ENCODE data around the gene VEZF1.

DNA sequence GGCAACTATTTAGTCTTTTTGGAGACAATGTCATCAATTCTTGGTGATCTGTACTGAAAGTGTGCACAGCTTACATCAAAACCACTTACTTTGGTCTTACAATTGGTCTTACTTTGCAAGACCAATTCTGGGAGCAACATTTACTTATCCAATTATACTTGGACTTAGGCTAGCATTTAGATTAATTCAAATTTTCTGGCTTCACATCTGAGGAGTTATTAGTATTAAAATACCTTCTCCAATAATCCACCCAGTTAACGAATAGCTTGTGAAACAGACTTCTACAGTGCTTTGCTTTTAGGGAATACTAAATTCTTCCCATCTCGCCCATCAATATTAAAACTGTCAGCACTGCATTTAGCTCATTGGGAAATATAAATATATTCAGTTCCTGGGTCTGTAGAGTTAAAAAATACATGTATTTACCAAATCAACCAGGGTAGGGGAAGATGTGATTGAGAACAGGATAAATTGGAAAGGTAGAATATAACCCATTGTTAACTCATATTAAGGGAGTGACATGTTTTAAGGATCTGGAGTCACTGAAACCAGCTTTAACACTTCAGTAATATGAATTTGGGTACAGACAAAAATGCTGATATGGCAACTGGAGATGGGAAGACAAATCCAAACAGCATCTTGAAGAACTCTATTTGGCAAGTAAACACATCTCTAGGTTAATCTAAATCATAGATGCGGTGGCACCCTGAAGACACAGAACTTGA lies 9.2 kb upstream of the VEZF1 start:
- TF ChIP-seq, protein P1, sequence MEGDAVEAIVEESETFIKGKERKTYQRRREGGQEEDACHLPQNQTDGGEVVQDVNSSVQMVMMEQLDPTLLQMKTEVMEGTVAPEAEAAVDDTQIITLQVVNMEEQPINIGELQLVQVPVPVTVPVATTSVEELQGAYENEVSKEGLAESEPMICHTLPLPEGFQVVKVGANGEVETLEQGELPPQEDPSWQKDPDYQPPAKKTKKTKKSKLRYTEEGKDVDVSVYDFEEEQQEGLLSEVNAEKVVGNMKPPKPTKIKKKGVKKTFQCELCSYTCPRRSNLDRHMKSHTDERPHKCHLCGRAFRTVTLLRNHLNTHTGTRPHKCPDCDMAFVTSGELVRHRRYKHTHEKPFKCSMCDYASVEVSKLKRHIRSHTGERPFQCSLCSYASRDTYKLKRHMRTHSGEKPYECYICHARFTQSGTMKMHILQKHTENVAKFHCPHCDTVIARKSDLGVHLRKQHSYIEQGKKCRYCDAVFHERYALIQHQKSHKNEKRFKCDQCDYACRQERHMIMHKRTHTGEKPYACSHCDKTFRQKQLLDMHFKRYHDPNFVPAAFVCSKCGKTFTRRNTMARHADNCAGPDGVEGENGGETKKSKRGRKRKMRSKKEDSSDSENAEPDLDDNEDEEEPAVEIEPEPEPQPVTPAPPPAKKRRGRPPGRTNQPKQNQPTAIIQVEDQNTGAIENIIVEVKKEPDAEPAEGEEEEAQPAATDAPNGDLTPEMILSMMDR (IDR thresholded peaks at IDR 0.05; ENCODE audit: low read depth, low read length, poor library complexity, severe bottlenecking), result no peak
- TF ChIP-seq EZH2phosphoT487 (IDR thresholded peaks at IDR 0.05; ENCODE audit: borderline replicate concordance, low read length), result no peak

Measured in DOHH2 (cell line).